Kidney (tissue), 14 donors: ENCODE results near the gene KRTAP1-3. TPM values are rescaled to one million over a fixed set of nuclear protein-coding genes. Genes with fewer than 3 reads are reported as not detected.

Experiments
- DNase-seq, 5 donors: peaks; one replicate each; pipeline ENCODE4 v3.0.0-alpha.2; 2013 to 2020
- FAIRE-seq: peaks from 2 replicates; lab custom pipeline; 2012; peaks lifted over from hg19 to GRCh38; lab: Jason Lieb, UNC
- H3K27ac ChIP-seq, 2 donors: one replicate each; pipeline ENCODE4 v1.7.0; 2013; ENCODE audit warnings: low read depth in 2 of 2, low read length in 2 of 2, inconsistent platforms in 1 of 2
- H3K27me3 ChIP-seq: one replicate; pipeline ENCODE4 v1.7.1; 2013; ENCODE audit warnings: low read length, inconsistent platforms; ENCODE audit not compliant: control insufficient read depth, insufficient read depth
- H3K36me3 ChIP-seq, 3 donors: one replicate each; pipeline versions ENCODE4 v1.7.0 to v1.7.1; 2013; ENCODE audit warnings: low read length in 3 of 3, control low read depth in 1 of 3, inconsistent platforms in 1 of 3; ENCODE audit not compliant: insufficient read depth in 3 of 3, control insufficient read depth in 2 of 3
- H3K4me1 ChIP-seq, 3 donors: one replicate each; pipeline versions ENCODE4 v1.7.0 to v1.7.1; 2013; ENCODE audit warnings: low read length in 3 of 3, inconsistent platforms in 1 of 3, low read depth in 1 of 3; ENCODE audit not compliant: control insufficient read depth in 2 of 3, insufficient read depth in 2 of 3
- H3K4me3 ChIP-seq, 3 donors: one replicate each; pipeline versions ENCODE4 v1.7.0 to v1.8.1; 2013; ENCODE audit warnings: low read length in 3 of 3, control low read depth in 1 of 3, inconsistent platforms in 1 of 3
- H3K9ac ChIP-seq, 3 donors: one replicate each; pipeline versions ENCODE4 v1.7.0 to v1.7.1; 2013; ENCODE audit warnings: low read length in 3 of 3, control low read depth in 1 of 3, inconsistent platforms in 1 of 3
- H3K9me3 ChIP-seq, 3 donors: one replicate each; pipeline versions ENCODE4 v1.7.0 to v1.7.1; 2013; ENCODE audit warnings: low read length in 3 of 3, control low read depth in 1 of 3, inconsistent platforms in 1 of 3; ENCODE audit not compliant: control insufficient read depth in 2 of 3, insufficient read depth in 1 of 3
- intact Hi-C: fragments of 100-400 bp; cut with DNase I; formaldehyde crosslinking; loops from one replicate; pipeline ENCODE4 v1.11.1; 2022
- polyA plus RNA-seq: library from polyadenylated mRNA; stranded (reverse); fragments of 350-450 nt; fragmentation: Illumina TruSeq; extraction: RNeasy Lipid Tissue Mini Kit (QIAGEN cat#74804); gene quantifications from one replicate; pipeline ENCODE4 v1.2.3, GENCODE V29; 2014; ENCODE audit warnings: low read depth, low replicate concordance; ENCODE audit not compliant: insufficient read depth
- total RNA-seq: library from RNA; stranded (reverse); fragmentation: NEBNext Ultra II Directional; extraction: Animal tissue kit (Norgen Biotek cat#: 25700); gene quantifications from one replicate; pipeline ENCODE4 v1.2.1, GENCODE V29; 2021
- TF ChIP-seq, protein P1 (sequence below): IDR thresholded peaks from 3 replicates; pipeline ENCODE4 v1.5.1; 2012; ENCODE audit warnings: mild to moderate bottlenecking, moderate library complexity, borderline replicate concordance; ENCODE audit not compliant: insufficient read depth; ENCODE audit errors: extremely low read depth
- donor health status: control.
- donor health status: control.
- donor health status: control.
- donor health status: control.
- donor health status: control.
- donor health status: DM: yes; HTN: yes; CAD: no.
- donor health status: Normal renal cell carcinoma (clear cell type).

KRTAP1-3 gene
- total and polyA plus RNA-seq, 2 donors from 2014 or later: not detected

- Histone ChIP-seq H3K9ac (no peak overlapping the region), H3K36me3 (no peaks in the 10 kb centered on the region), H3K9me3 (no peaks in the 10 kb centered on the region), H3K4me1 (no peaks in the 10 kb centered on the region), H3K27ac (no peak overlapping the region), H3K27me3 (no peaks in the 10 kb centered on the region), H3K4me3 (no peak overlapping the region)
- TF ChIP-seq, protein P1, sequence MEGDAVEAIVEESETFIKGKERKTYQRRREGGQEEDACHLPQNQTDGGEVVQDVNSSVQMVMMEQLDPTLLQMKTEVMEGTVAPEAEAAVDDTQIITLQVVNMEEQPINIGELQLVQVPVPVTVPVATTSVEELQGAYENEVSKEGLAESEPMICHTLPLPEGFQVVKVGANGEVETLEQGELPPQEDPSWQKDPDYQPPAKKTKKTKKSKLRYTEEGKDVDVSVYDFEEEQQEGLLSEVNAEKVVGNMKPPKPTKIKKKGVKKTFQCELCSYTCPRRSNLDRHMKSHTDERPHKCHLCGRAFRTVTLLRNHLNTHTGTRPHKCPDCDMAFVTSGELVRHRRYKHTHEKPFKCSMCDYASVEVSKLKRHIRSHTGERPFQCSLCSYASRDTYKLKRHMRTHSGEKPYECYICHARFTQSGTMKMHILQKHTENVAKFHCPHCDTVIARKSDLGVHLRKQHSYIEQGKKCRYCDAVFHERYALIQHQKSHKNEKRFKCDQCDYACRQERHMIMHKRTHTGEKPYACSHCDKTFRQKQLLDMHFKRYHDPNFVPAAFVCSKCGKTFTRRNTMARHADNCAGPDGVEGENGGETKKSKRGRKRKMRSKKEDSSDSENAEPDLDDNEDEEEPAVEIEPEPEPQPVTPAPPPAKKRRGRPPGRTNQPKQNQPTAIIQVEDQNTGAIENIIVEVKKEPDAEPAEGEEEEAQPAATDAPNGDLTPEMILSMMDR: no peak
- intact Hi-C loops: no loop called here
- DNase-seq (peak in 1 of 5 donors; percentile 15), FAIRE-seq (no peak)
Observed at GRCh38 chr17:41015454-41015853, 19.2 kb downstream of the KRTAP1-3 start.

- FAIRE-seq: no peak
Observed at GRCh38 chr17:41013606-41014005, 21.1 kb downstream of the KRTAP1-3 start.

DNA sequence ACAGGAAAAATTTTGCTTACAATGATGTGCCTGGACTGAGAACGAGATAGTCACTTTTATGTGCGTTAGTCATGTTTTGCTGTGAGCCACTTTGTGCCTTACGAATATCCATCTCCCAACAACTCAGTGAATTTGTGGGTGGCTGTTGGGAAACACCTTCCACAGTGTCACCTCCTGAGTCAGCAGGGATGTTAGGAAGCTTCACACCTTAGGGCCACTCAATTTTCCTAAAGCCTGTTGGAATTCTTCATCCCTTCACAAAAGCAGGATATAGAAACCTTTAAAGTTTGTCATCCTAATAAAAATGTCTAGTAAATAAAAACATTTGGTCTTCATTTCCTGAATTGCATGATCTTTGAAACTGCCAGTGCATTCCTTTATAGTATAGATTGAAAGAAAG is 21.5 kb downstream of the KRTAP1-3 start:
- intact Hi-C loops: no loop called here
- TF ChIP-seq, protein P1: no peak
- Histone ChIP-seq H3K27me3 (no peaks in the 10 kb centered on the region), H3K4me1 (no peaks in the 10 kb centered on the region), H3K36me3 (no peaks in the 10 kb centered on the region), H3K4me3 (no peak overlapping the region), H3K9ac (no peak overlapping the region), H3K9me3 (no peaks in the 10 kb centered on the region), H3K27ac (no peak overlapping the region)
- FAIRE-seq: no peak
- DNase-seq: no peak

More at GRCh38 chr17:41013606-41014005, 21.1 kb downstream of the KRTAP1-3 start:
- H3K9ac ChIP-seq: no peak overlapping the region
- intact Hi-C loops: no loop called here
- no peaks in the 10 kb centered on the region for H3K27me3 ChIP-seq
- no peak overlapping the region for H3K27ac ChIP-seq
- TF ChIP-seq, protein P1: no peak
- H3K36me3 ChIP-seq: no peaks in the 10 kb centered on the region
- no peak for DNase-seq
- no peaks in the 10 kb centered on the region for H3K4me1 ChIP-seq
- no peaks in the 10 kb centered on the region for H3K9me3 ChIP-seq
- H3K4me3 ChIP-seq: no peak overlapping the region

DNA sequence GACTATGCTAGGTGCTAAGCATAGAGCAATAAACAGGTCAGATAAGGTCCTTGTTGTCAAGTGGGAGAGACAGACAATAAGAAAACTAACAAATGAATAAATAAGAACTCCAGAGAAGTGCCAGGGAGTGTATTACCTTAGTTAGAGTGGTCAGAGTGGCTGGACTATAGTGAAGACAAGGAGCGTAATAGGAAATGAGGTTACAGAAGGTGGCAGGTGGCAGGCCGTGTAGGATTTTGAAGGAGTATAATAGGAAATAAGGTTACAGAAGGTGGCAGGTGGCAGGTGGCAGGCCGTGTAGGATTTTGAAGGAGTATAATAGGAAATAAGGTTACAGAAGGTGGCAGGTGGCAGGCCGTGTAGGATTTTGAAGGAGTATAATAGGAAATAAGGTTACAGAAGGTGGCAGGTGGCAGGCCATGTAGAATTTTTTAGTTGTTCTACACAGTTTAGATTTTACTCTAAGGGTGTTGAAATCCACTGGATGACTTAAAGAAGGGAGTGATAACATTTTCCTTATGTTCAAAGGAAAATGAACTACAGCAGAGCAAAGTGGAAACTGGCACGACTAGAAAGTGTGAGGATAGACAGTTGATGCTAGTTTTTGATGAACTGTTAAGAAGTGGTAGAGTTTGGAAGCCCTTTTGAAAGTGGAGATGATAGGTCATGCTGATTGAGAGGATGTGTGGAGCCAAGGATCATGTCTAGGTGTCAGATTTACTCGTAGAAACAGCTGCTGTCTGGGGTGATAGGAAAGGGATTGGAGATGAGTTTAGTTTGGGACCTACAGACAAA is 22.2 kb downstream of the KRTAP1-3 start:
- TF ChIP-seq, protein P1: no peak
- intact Hi-C loops: no loop called here

More for the DNA sequence above, 22.2 kb downstream of the KRTAP1-3 start:
- Histone ChIP-seq H3K9me3 (no peaks in the 10 kb centered on the region), H3K27ac (no peak overlapping the region), H3K36me3 (no peaks in the 10 kb centered on the region), H3K4me1 (no peaks in the 10 kb centered on the region), H3K9ac (no peak overlapping the region), H3K4me3 (no peak overlapping the region), H3K27me3 (no peaks in the 10 kb centered on the region)
- DNase-seq (no peak), FAIRE-seq (no peak)
